ENCODE data around the gene KREMEN2.

The KREMEN2 gene

DNA sequence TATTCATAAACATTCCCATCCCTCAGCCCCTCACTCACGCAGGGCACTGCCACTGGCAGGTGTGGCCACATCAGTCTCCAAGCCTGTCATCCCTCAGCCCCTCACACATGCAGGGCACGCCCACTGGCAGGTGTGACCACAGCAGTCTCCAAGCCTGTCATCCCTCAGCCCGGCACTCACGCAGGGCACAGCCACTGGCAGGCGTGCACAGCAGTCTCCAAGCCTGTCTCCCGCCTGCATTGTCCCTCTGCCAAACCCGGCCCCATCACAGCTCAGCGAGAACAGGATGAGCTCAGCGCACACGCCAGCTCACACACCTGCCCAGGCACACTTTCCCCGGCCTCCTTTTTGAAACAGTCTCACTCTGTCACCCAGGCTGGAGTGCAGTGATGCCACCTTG is 11.4 kb upstream of the KREMEN2 start:
- TF ChIP-seq, protein P1, sequence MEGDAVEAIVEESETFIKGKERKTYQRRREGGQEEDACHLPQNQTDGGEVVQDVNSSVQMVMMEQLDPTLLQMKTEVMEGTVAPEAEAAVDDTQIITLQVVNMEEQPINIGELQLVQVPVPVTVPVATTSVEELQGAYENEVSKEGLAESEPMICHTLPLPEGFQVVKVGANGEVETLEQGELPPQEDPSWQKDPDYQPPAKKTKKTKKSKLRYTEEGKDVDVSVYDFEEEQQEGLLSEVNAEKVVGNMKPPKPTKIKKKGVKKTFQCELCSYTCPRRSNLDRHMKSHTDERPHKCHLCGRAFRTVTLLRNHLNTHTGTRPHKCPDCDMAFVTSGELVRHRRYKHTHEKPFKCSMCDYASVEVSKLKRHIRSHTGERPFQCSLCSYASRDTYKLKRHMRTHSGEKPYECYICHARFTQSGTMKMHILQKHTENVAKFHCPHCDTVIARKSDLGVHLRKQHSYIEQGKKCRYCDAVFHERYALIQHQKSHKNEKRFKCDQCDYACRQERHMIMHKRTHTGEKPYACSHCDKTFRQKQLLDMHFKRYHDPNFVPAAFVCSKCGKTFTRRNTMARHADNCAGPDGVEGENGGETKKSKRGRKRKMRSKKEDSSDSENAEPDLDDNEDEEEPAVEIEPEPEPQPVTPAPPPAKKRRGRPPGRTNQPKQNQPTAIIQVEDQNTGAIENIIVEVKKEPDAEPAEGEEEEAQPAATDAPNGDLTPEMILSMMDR (conservative IDR thresholded peaks at IDR 0.05; ENCODE audit: low read depth, low read length): no peak
- Histone ChIP-seq H3K27ac (no peak overlapping the region), H3K4me2 (peak overlapping the region; percentile 34; the same call in 1 of the 2 replicates), H3K9ac (no peak overlapping the region), H2AFZ (ENCODE audit: low read depth) (no peak overlapping the region; the same call in 1 of the 2 replicates), H3K79me2 (ENCODE audit: insufficient read depth, low read depth) (no peaks in the 10 kb centered on the region), H4K20me1 (ENCODE audit: insufficient read depth) (no peaks in the 10 kb centered on the region), H3K4me1 (ENCODE audit: low read depth, poor library complexity, severe bottlenecking) (peaks cover 37% of the 10 kb centered on the region), H3K4me3 (IDR thresholded peaks at IDR 0.05; ENCODE audit: insufficient read depth, low read depth, low read length) (no peak overlapping the region), H3K36me3 (ENCODE audit: insufficient read depth) (no peaks in the 10 kb centered on the region), H3K27me3 (ENCODE audit: insufficient read depth, low read depth) (peaks cover 30% of the 10 kb centered on the region)

DNA sequence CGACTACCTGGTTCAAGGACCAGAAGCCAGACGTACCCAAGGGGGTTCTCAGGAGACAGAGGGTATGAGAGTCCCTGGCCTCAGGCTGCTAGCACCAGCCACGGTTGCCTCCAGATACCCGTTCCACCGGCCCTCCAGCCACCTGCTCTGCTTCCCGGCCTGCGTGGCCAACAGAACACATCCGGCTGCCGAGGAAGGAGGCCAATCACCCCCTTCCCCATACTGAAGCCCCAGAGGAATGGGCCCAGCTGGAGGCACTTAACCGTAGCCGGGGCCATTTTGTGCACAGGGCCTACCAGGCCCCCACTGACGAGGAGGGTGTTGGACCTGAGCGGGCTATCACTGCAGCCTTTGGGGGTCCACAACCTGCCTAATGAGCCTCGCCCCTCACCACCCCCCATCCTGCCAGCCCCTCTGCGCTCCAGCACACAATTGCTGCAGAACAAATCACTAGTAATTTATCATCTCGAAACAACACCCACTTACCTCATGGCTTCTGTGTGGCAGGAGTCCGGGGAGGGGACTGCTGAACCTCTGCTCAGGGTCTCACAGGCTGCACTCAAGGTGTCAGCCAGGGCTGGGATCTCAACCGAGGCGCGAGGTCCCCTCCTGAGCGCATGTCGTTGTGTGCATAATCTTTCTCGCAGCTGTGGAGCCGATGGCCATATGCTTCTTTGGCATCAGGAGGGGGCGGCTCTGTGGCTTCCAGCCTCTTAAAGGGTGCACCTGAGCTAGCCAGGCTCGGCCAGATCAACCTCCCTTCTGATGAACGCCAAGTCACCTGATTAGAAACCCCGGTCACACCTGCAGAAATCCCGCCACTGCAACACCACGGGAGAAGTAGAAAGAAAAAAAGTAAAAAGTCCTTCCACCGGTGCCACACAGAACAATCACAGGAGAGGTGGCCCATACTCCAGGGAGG is 10.1 kb upstream of the KREMEN2 start:
- H3K9ac ChIP-seq: no peak overlapping the region
- H3K36me3 ChIP-seq (ENCODE audit: insufficient read depth): no peaks in the 10 kb centered on the region
- peaks cover 50% of the 10 kb centered on the region for H3K4me1 ChIP-seq (ENCODE audit: low read depth, poor library complexity, severe bottlenecking)
- no peaks in the 10 kb centered on the region for H3K79me2 ChIP-seq (ENCODE audit: insufficient read depth, low read depth)
- no peaks in the 10 kb centered on the region for H4K20me1 ChIP-seq (ENCODE audit: insufficient read depth)
- H3K27me3 ChIP-seq (ENCODE audit: insufficient read depth, low read depth): peaks cover 30% of the 10 kb centered on the region
- TF ChIP-seq, protein P1 (conservative IDR thresholded peaks at IDR 0.05; ENCODE audit: low read depth, low read length): no peak
- H3K4me3 ChIP-seq (IDR thresholded peaks at IDR 0.05; ENCODE audit: insufficient read depth, low read depth, low read length): no peak overlapping the region
- H3K27ac ChIP-seq: no peak overlapping the region
- H2AFZ ChIP-seq (ENCODE audit: low read depth): no peak overlapping the region
- no peak overlapping the region; the same call in 1 of the 2 replicates for H3K4me2 ChIP-seq

- Histone ChIP-seq H3K9ac (no peak overlapping the region), H3K36me3 (ENCODE audit: insufficient read depth) (no peaks in the 10 kb centered on the region), H3K4me1 (ENCODE audit: low read depth, poor library complexity, severe bottlenecking) (peaks cover 58% of the 10 kb centered on the region), H3K27ac (no peak overlapping the region), H3K4me2 (no peak overlapping the region), H3K4me3 (IDR thresholded peaks at IDR 0.05; ENCODE audit: insufficient read depth, low read depth, low read length) (no peak overlapping the region), H2AFZ (ENCODE audit: low read depth) (no peak overlapping the region), H4K20me1 (ENCODE audit: insufficient read depth) (no peaks in the 10 kb centered on the region), H3K27me3 (ENCODE audit: insufficient read depth, low read depth) (peaks cover 30% of the 10 kb centered on the region), H3K79me2 (ENCODE audit: insufficient read depth, low read depth) (no peaks in the 10 kb centered on the region)
- TF ChIP-seq, protein P1 (conservative IDR thresholded peaks at IDR 0.05; ENCODE audit: low read depth, low read length): no peak
These were observed 9.3 kb upstream of the KREMEN2 start for GRCh38 chr16:2954656-2955381.

GRCh38 chr16:2955438-2955778 is 8.7 kb upstream of the KREMEN2 start:
- Histone ChIP-seq H3K79me2 (ENCODE audit: insufficient read depth, low read depth) (no peaks in the 10 kb centered on the region), H3K4me2 (no peak overlapping the region), H3K27ac (no peak overlapping the region), H3K27me3 (ENCODE audit: insufficient read depth, low read depth) (peaks cover 30% of the 10 kb centered on the region), H4K20me1 (ENCODE audit: insufficient read depth) (no peaks in the 10 kb centered on the region), H2AFZ (ENCODE audit: low read depth) (no peak overlapping the region), H3K36me3 (ENCODE audit: insufficient read depth) (no peaks in the 10 kb centered on the region), H3K4me3 (IDR thresholded peaks at IDR 0.05; ENCODE audit: insufficient read depth, low read depth, low read length) (no peak overlapping the region), H3K4me1 (ENCODE audit: low read depth, poor library complexity, severe bottlenecking) (peaks cover 59% of the 10 kb centered on the region), H3K9ac (no peak overlapping the region)
- TF ChIP-seq, protein P1 (conservative IDR thresholded peaks at IDR 0.05; ENCODE audit: low read depth, low read length): no peak
